ENCODE measurements around the gene MAP3K2.
"Not testable (repeated sequence)": the region's sequence is repeated elsewhere in the genome, so short reads cannot be mapped to it uniquely, and the experiment has no call there.

MAP3K2 gene

DNA sequence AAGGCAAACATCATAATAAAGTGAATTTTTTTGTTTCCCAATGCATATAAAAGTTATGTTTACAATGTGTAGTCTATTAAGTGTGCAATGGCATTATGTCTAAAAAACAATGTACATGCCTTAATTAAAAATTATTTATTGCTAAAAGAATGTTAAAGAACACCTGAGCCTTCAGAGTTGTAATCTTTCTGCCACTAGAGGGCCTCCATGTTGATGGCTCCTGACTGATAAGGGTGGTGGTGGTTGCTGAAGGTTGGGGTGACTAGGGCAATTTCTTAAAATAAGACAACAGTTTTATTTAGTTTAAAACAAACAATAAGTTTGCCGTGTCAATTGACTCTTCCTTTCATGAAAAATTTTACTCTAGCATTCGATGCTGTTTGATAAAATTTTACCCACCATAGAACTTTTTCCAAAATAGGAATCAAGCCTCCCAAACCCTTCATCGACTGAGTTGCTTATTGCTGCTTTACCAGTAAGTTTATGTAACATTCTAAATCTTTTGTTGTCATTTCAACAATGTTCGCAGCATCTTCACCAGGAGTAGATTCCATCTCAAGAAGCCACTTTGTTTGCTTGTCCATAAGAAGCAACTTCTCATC is 32.3 kb downstream of the MAP3K2 start:
- Histone ChIP-seq H3K4me1 (ENCODE audit: insufficient read depth, low read length) (no peaks in the 10 kb centered on the region), H3K9me3 (ENCODE audit: low read length) (no peaks in the 10 kb centered on the region), H3K27ac (ENCODE audit: low read depth, low read length) (no peak overlapping the region), H3K27me3 (ENCODE audit: control insufficient read depth in 1 of 2, insufficient read depth in 2 of 2, low read length in 2 of 2) (no peaks in the 10 kb centered on the region), H3K4me3 (ENCODE audit: low read depth in 1 of 2, low read length in 2 of 2) (no peak overlapping the region), H3K36me3 (ENCODE audit: insufficient read depth, low read length) (no peaks in the 10 kb centered on the region), H3K9ac (ENCODE audit: low read length) (no peak overlapping the region)

DNA sequence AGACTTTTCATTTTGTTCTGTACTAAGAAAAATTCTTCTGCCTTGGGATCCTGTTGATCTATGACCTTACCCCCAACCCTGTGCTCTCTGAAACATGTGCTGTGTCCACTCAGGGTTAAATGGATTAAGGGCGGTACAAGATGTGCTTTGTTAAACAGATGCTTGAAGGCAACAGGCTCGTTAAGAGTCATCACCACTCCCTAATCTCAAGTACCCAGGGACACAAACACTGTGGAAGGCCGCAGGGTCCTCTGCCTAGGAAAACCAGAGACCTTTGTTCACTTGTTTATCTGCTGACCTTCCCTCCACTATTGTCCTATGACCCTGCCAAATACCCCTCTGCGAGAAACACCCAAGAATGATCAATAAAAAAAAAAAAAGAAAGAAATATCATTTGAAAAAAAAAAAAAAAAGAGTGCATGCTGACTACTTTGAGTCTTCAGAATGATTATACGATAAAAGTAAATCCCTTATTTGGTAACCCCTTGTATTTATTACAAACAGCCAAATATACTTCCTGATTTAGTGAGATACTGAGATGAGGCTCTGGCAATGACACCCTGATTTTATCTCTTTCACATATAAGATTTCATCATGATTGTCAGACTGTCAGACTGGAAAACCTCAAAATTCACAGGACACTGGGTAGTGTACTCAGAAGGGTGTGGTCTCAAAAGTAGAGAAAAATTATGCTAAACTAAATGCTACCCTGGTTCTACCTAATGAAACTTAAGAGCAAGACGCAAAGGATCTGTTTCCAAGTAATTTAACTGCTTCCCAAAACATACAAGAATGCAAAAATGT is 33.7 kb downstream of the MAP3K2 start:
- not testable (repeated sequence) for H3K9ac ChIP-seq (ENCODE audit: low read length); H3K9me3 ChIP-seq (ENCODE audit: low read length); H3K36me3 ChIP-seq (ENCODE audit: insufficient read depth, low read length); H3K27me3 ChIP-seq (ENCODE audit: control insufficient read depth in 1 of 2, insufficient read depth in 2 of 2, low read length in 2 of 2); H3K4me3 ChIP-seq (ENCODE audit: low read depth in 1 of 2, low read length in 2 of 2); H3K27ac ChIP-seq (ENCODE audit: low read depth, low read length); H3K4me1 ChIP-seq (ENCODE audit: insufficient read depth, low read length)

GRCh38 chr2:127353223-127353622 is 34.6 kb downstream of the MAP3K2 start:
- H3K9me3 ChIP-seq (ENCODE audit: low read length); H3K9ac ChIP-seq (ENCODE audit: low read length); H3K4me3 ChIP-seq (ENCODE audit: low read depth in 1 of 2, low read length in 2 of 2); H3K36me3 ChIP-seq (ENCODE audit: insufficient read depth, low read length); H3K27me3 ChIP-seq (ENCODE audit: control insufficient read depth in 1 of 2, insufficient read depth in 2 of 2, low read length in 2 of 2); H3K4me1 ChIP-seq (ENCODE audit: insufficient read depth, low read length); H3K27ac ChIP-seq (ENCODE audit: low read depth, low read length): not testable (repeated sequence)

DNA sequence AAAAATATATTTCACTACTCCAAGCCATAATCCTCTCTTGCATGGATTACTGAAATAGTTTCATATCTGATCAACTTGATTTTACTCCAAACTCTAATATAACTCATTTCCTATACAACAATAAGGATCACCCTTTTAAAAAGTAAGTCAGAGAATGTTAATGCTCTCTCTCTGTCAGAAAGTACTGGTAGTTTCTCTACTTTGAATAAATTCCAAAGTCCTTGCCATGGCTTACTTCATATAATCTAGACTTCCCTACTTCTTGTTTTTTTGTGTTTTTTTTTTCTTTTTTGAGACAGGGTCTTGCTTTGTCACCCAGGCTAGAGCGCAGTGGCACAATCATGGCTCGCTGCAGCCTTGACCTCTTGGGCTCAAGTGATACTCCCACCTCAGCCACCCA is 36.2 kb downstream of the MAP3K2 start:
- no peaks in the 10 kb centered on the region for H3K27me3 ChIP-seq (ENCODE audit: control insufficient read depth in 1 of 2, insufficient read depth in 2 of 2, low read length in 2 of 2)
- H3K9ac ChIP-seq (ENCODE audit: low read length): no peak overlapping the region
- no peaks in the 10 kb centered on the region for H3K9me3 ChIP-seq (ENCODE audit: low read length)
- no peaks in the 10 kb centered on the region for H3K36me3 ChIP-seq (ENCODE audit: insufficient read depth, low read length)
- H3K27ac ChIP-seq (ENCODE audit: low read depth, low read length): no peak overlapping the region
- H3K4me1 ChIP-seq (ENCODE audit: insufficient read depth, low read length): no peaks in the 10 kb centered on the region
- H3K4me3 ChIP-seq (ENCODE audit: low read depth in 1 of 2, low read length in 2 of 2): no peak overlapping the region

DNA sequence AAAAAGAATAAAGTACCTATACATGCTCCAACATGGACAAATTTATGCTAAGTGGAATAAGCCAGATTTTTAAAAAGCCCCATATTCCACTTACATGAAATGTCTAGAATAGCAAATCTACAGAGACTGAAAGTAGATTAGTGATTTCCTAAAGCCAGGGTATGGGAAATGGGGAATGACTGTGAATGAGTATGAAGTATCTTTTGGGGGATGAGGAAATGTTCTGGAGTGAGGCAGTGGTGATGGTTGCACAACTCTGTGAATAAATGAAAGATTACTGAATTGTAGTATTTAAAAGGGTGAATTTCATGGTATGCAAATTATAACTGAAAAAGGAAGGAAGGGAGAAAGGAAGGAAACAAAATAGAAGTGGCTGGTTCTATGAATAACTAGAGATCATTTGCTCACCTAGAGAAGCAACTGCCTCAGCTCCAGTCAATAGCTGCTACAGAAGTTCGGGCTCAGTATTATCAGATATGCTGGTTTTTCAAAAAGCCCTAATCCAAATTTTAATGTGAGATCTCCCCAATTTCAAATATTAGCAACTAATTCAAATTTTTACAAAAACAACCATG is 39.3 kb downstream of the MAP3K2 start:
- no peak overlapping the region for H3K27ac ChIP-seq (ENCODE audit: low read depth, low read length)
- H3K27me3 ChIP-seq (ENCODE audit: control insufficient read depth in 1 of 2, insufficient read depth in 2 of 2, low read length in 2 of 2): no peaks in the 10 kb centered on the region
- no peak overlapping the region for H3K4me3 ChIP-seq (ENCODE audit: low read depth in 1 of 2, low read length in 2 of 2)
- no peaks in the 10 kb centered on the region for H3K36me3 ChIP-seq (ENCODE audit: insufficient read depth, low read length)
- no peaks in the 10 kb centered on the region for H3K9me3 ChIP-seq (ENCODE audit: low read length)
- no peaks in the 10 kb centered on the region for H3K4me1 ChIP-seq (ENCODE audit: insufficient read depth, low read length)
- no peak overlapping the region for H3K9ac ChIP-seq (ENCODE audit: low read length)

DNA sequence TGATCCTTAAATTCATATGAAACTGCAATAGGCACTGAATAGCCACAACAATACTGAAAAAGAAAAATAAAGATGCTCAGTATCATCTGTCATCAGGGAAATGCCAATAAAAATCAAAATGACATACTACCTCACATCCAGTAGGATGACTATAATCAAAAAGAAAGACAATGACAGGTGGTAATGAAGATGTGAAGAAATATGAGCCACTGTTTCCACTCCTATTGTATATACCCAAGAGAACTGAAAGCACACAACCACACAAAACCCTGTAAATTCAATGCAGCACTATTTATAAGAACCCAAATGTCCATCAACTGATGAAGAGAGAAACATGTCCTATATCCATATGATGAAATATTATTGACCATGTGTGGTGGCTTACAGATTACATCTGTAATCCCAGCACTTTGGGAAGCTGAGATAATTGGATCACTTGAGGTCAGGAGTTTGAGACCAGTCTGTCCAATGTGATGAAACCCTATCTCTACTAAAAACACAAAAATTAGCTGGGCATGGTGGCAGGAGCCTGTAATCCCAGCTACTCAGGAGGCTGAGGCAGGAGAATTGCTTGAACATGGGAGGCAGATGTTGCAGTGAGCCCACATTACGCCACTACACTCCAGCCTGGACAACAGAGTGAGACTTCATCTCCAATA is 39.9 kb downstream of the MAP3K2 start:
- Histone ChIP-seq H3K4me1 (ENCODE audit: insufficient read depth, low read length) (no peaks in the 10 kb centered on the region), H3K9ac (ENCODE audit: low read length) (no peak overlapping the region), H3K9me3 (ENCODE audit: low read length) (no peaks in the 10 kb centered on the region), H3K27me3 (ENCODE audit: control insufficient read depth in 1 of 2, insufficient read depth in 2 of 2, low read length in 2 of 2) (no peaks in the 10 kb centered on the region), H3K36me3 (ENCODE audit: insufficient read depth, low read length) (no peaks in the 10 kb centered on the region), H3K27ac (ENCODE audit: low read depth, low read length) (no peak overlapping the region), H3K4me3 (ENCODE audit: low read depth in 1 of 2, low read length in 2 of 2) (no peak overlapping the region)

DNA sequence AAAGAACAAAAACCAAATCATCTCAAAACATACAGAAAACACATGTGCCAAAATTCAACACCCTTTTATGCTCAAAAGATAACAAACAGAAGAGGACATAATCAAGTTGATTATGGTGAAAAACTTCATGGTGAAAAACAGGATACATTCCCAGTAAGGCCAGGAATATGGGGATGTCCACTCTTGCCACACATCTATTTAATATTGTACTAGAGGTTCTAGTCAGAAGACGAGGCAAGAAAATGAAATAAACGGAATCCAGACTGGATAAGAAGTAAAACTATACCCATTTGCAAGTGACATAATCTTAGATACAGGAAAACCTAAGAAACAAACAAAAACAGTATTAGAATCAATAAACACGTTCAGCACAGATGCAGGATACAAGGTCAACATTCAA is 40.8 kb downstream of the MAP3K2 start:
- Histone ChIP-seq H3K27me3 (ENCODE audit: control insufficient read depth in 1 of 2, insufficient read depth in 2 of 2, low read length in 2 of 2) (no peaks in the 10 kb centered on the region), H3K4me1 (ENCODE audit: insufficient read depth, low read length) (no peaks in the 10 kb centered on the region), H3K36me3 (ENCODE audit: insufficient read depth, low read length) (no peaks in the 10 kb centered on the region), H3K27ac (ENCODE audit: low read depth, low read length) (no peak overlapping the region), H3K4me3 (ENCODE audit: low read depth in 1 of 2, low read length in 2 of 2) (no peak overlapping the region), H3K9me3 (ENCODE audit: low read length) (no peaks in the 10 kb centered on the region), H3K9ac (ENCODE audit: low read length) (no peak overlapping the region)

GRCh38 chr2:127343277-127343676 is 44.5 kb downstream of the MAP3K2 start:
- Histone ChIP-seq H3K27ac (ENCODE audit: low read depth, low read length) (no peak overlapping the region), H3K27me3 (ENCODE audit: control insufficient read depth in 1 of 2, insufficient read depth in 2 of 2, low read length in 2 of 2) (no peaks in the 10 kb centered on the region), H3K4me3 (ENCODE audit: low read depth in 1 of 2, low read length in 2 of 2) (no peak overlapping the region), H3K9ac (ENCODE audit: low read length) (no peak overlapping the region), H3K4me1 (ENCODE audit: insufficient read depth, low read length) (no peaks in the 10 kb centered on the region), H3K36me3 (ENCODE audit: insufficient read depth, low read length) (no peaks in the 10 kb centered on the region), H3K9me3 (ENCODE audit: low read length) (no peaks in the 10 kb centered on the region)

DNA sequence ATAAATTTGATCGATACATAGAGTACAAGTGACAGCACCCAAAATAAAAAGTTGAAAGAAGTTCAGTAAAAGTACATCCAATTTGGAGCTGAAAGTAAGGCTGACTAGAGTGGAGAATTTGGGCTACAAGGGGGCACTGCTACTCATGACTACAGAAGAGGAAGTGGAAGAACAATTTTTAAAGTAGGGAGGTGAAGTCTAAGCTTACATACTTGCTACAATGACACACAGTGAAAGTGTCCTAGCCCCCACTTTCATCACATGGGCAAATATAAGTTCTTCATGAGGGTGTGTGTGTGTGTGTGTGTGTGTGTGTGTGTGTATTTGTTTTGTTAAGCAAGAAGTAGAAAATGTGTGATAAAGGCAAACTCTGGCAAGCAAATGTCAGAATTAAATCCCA is 45.7 kb downstream of the MAP3K2 start:
- H3K9me3 ChIP-seq (ENCODE audit: low read length): no peaks in the 10 kb centered on the region
- H3K9ac ChIP-seq (ENCODE audit: low read length): no peak overlapping the region
- no peak overlapping the region for H3K27ac ChIP-seq (ENCODE audit: low read depth, low read length)
- no peaks in the 10 kb centered on the region for H3K27me3 ChIP-seq (ENCODE audit: control insufficient read depth in 1 of 2, insufficient read depth in 2 of 2, low read length in 2 of 2)
- no peaks in the 10 kb centered on the region for H3K36me3 ChIP-seq (ENCODE audit: insufficient read depth, low read length)
- H3K4me1 ChIP-seq (ENCODE audit: insufficient read depth, low read length): no peaks in the 10 kb centered on the region
- no peak overlapping the region for H3K4me3 ChIP-seq (ENCODE audit: low read depth in 1 of 2, low read length in 2 of 2)

- Histone ChIP-seq H3K9ac (ENCODE audit: low read length) (no peak overlapping the region), H3K27me3 (ENCODE audit: control insufficient read depth in 1 of 2, insufficient read depth in 2 of 2, low read length in 2 of 2) (no peaks in the 10 kb centered on the region), H3K9me3 (ENCODE audit: low read length) (no peaks in the 10 kb centered on the region), H3K4me3 (ENCODE audit: low read depth in 1 of 2, low read length in 2 of 2) (no peak overlapping the region), H3K36me3 (ENCODE audit: insufficient read depth, low read length) (peaks cover 19% of the 10 kb centered on the region), H3K4me1 (ENCODE audit: insufficient read depth, low read length) (no peaks in the 10 kb centered on the region), H3K27ac (ENCODE audit: low read depth, low read length) (no peak overlapping the region)
Measured at GRCh38 chr2:127332335-127332734, 55.4 kb downstream of the MAP3K2 start.

- H3K9ac ChIP-seq (ENCODE audit: low read length): no peak overlapping the region
- H3K9me3 ChIP-seq (ENCODE audit: low read length): no peaks in the 10 kb centered on the region
- H3K27me3 ChIP-seq (ENCODE audit: control insufficient read depth in 1 of 2, insufficient read depth in 2 of 2, low read length in 2 of 2): no peaks in the 10 kb centered on the region
- no peak overlapping the region for H3K27ac ChIP-seq (ENCODE audit: low read depth, low read length)
- H3K36me3 ChIP-seq (ENCODE audit: insufficient read depth, low read length): peaks cover 15% of the 10 kb centered on the region
- no peak overlapping the region for H3K4me3 ChIP-seq (ENCODE audit: low read depth in 1 of 2, low read length in 2 of 2)
- H3K4me1 ChIP-seq (ENCODE audit: insufficient read depth, low read length): no peaks in the 10 kb centered on the region
Measured at GRCh38 chr2:127330753-127331152, 57.0 kb downstream of the MAP3K2 start.
